ENCODE results near the gene RFTN1. TPM values are rescaled to one million over a fixed set of nuclear protein-coding genes. Genes with fewer than 3 reads are reported as not detected.

The RFTN1 gene
- total and polyA plus RNA-seq, 2 donors (not counting 3 experiments of a cell fraction or from before 2014, with no cell fraction given): 40.3 to 43.3 TPM

DNA sequence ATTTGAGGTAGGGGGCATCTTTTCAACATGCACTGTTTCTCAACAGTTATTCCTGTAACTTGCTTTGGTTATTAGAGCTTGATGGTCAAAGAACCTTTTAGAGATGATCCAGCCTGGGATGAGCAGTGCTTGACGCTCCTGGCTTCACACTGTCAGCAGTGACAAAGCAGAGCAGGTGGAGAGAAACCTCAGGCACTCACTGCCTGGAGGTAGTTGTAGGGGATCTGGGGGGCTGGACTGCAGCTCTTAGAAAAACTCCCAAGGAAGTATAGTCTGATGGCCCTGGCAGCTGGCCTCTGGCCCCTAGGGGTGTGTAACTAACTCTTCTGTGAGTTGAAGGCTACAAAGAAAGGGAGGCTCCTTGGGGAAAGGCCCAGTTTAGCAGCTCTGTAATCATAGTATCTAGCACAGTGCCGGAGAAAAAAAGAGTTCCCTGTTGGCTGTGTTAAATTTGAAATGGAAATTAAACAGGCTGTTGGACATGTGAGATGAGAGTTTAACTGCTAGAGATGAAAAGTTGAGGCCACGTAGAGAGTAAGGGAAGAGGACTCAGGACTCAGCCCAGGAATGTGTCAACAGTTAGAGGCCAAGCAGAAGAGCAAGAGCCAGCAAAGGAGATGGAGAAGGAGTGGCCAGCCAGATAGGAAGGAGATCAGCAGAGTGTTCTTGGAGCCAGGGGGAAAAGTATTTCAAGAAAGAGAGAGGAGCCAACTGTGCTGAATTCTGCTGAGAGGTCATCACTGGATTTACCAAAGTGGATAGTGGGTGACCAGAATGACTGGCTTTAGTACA, 234.3 kb downstream of the RFTN1 start:
- Histone ChIP-seq H3K27me3 (ENCODE audit: control insufficient read depth in 2 of 2, insufficient read depth in 2 of 2, low read length in 2 of 2) (no peaks in the 10 kb centered on the region), H3K36me3 (ENCODE audit: control insufficient read depth in 2 of 2, extremely low read depth in 1 of 2, insufficient read depth in 2 of 2, low read length in 2 of 2) (no peaks in the 10 kb centered on the region), H3K4me2 (ENCODE audit: insufficient read depth, low read length) (no peak overlapping the region), H3K27ac (ENCODE audit: insufficient read depth, low read depth, low read length) (no peak overlapping the region), H2AFZ (ENCODE audit: low read depth, low read length) (no peak overlapping the region), H3K9me3 (replicated peaks; ENCODE audit: control insufficient read depth, insufficient read depth, low read length) (no peaks in the 10 kb centered on the region), H3K9ac (replicated peaks; ENCODE audit: extremely low read depth, insufficient read depth, low read length) (no peak overlapping the region), H3K4me1 (ENCODE audit: control insufficient read depth, extremely low read depth, insufficient read depth, low read length) (peaks cover 24% of the 10 kb centered on the region), H4K20me1 (replicated peaks; ENCODE audit: control insufficient read depth, extremely low read depth, insufficient read depth, low read length) (no peaks in the 10 kb centered on the region), H3K9me1 (replicated peaks; ENCODE audit: control insufficient read depth, extremely low read depth, insufficient read depth, low read length) (no peaks in the 10 kb centered on the region), H3K4me3 (replicated peaks in 1 of 3; ENCODE audit: insufficient read depth in 1 of 3, low read depth in 1 of 3, low read length in 3 of 3) (no peak overlapping the region), H3K79me2 (ENCODE audit: control insufficient read depth, insufficient read depth, low read length) (no peaks in the 10 kb centered on the region)
- dilution Hi-C loops (cut with MboI; ENCODE audit: extremely low pct_ligation_motif_present, low sequenced_read_pairs) (no loop called here), intact Hi-C loops (cut with micrococcal nuclease) (no loop called here)
- TF ChIP-seq GATA2 (IDR thresholded peaks at IDR 0.05; ENCODE audit: insufficient read depth, insufficient read length, low read depth, low read length) (no peak), CTCF (IDR thresholded peaks at IDR 0.05; ENCODE audit: extremely low read depth in 1 of 2, insufficient read depth in 1 of 2, low read depth in 1 of 2, low read length in 2 of 2) (no peak), POLR2A (IDR thresholded peaks at IDR 0.05; ENCODE audit: low read depth, low read length) (no peak), JUN (IDR thresholded peaks at IDR 0.05; ENCODE audit: borderline replicate concordance, insufficient read depth, insufficient read length, low read depth) (no peak), EZH2 (IDR thresholded peaks at IDR 0.05; ENCODE audit: borderline replicate concordance, low read depth, low read length, severe bottlenecking) (no peak), MYC (IDR thresholded peaks at IDR 0.05; ENCODE audit: low read depth, low read length) (no peak), POLR2AphosphoS5 (IDR thresholded peaks at IDR 0.05; ENCODE audit: insufficient read depth, low read depth, low read length) (no peak)
- DNase-seq (ENCODE audit: low read depth, low spot score) (no peak), FAIRE-seq (no peak)
- no TSS peak for BruUV-seq (replicated peaks)
- CTCF ChIA-PET: interaction anchor here (0.7 to 2.7 kb wide), 3 partner anchors 11 to 12 kb away, joined by 4 to 26 read pairs (median 5); no protein-coding TSS in a partner anchor
- POLR2A ChIA-PET: no interaction called here
